ENCODE results near the gene CACNG8. TPM values are rescaled to one million over a fixed set of nuclear protein-coding genes. Genes with fewer than 3 reads are reported as not detected.

Gene CACNG8
- total RNA-seq, 2 donors from 2014 or later: 0.48 to 4.8 TPM

DNA sequence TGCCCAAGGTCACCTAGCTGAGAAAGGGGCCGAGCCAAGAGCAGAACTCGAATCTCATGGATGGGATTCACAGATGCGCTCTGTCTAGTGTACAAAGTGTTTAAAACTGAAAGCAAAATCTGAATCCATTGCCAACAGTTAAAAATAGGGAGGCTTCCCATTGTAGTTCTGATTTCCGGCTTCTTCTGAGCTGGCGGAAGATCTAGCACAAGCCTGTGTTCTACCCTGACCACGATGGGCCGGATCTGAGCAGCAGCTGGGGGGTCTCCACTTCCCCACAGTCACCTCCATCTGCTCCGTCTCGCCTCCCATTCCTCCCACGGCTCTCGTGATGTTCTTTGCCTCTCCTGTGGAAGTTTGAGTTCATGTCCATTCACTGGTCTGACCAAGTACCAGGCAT, 2.4 kb downstream of the CACNG8 start:
- H3K9me3 ChIP-seq (ENCODE audit: control insufficient read depth, low read length): no peaks in the 10 kb centered on the region
- peaks cover 50% of the 10 kb centered on the region for H3K27me3 ChIP-seq (ENCODE audit: control insufficient read depth, insufficient read depth, low read length, poor library complexity, severe bottlenecking)
- peaks cover 12% of the 10 kb centered on the region for H3K4me1 Mint-ChIP-seq
- 94 to 97% methylated on average over 11 of the region's 11 CpGs for WGBS, 2 experiments (ENCODE audit: insufficient coverage in 1 of 2, insufficient read length in 1 of 2)
- no peaks in the 10 kb centered on the region for H3K36me3 Mint-ChIP-seq (ENCODE audit: low read depth)
- no peak for DNase-seq
- peaks cover 71% of the 10 kb centered on the region for H3K27me3 Mint-ChIP-seq (ENCODE audit: insufficient read depth)
- H3K9ac ChIP-seq (ENCODE audit: extremely low read depth, low read length, poor library complexity, severe bottlenecking): no peak overlapping the region
- no peak overlapping the region for H3K27ac ChIP-seq (ENCODE audit: low read depth, low read length)
- H3K27ac Mint-ChIP-seq: no peak overlapping the region
- no peaks in the 10 kb centered on the region for H3K4me1 ChIP-seq (ENCODE audit: control insufficient read depth, insufficient read depth, low read length)
- no peaks in the 10 kb centered on the region for H3K9me3 Mint-ChIP-seq
- no peak overlapping the region for H3K4me3 ChIP-seq (ENCODE audit: low read length)
- TF ChIP-seq, protein P1, sequence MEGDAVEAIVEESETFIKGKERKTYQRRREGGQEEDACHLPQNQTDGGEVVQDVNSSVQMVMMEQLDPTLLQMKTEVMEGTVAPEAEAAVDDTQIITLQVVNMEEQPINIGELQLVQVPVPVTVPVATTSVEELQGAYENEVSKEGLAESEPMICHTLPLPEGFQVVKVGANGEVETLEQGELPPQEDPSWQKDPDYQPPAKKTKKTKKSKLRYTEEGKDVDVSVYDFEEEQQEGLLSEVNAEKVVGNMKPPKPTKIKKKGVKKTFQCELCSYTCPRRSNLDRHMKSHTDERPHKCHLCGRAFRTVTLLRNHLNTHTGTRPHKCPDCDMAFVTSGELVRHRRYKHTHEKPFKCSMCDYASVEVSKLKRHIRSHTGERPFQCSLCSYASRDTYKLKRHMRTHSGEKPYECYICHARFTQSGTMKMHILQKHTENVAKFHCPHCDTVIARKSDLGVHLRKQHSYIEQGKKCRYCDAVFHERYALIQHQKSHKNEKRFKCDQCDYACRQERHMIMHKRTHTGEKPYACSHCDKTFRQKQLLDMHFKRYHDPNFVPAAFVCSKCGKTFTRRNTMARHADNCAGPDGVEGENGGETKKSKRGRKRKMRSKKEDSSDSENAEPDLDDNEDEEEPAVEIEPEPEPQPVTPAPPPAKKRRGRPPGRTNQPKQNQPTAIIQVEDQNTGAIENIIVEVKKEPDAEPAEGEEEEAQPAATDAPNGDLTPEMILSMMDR (conservative IDR thresholded peaks at IDR 0.05): no peak
- no peaks in the 10 kb centered on the region for H3K36me3 ChIP-seq (ENCODE audit: control insufficient read depth, insufficient read depth, low read length)
- no peak overlapping the region for H3K4me3 Mint-ChIP-seq

DNA sequence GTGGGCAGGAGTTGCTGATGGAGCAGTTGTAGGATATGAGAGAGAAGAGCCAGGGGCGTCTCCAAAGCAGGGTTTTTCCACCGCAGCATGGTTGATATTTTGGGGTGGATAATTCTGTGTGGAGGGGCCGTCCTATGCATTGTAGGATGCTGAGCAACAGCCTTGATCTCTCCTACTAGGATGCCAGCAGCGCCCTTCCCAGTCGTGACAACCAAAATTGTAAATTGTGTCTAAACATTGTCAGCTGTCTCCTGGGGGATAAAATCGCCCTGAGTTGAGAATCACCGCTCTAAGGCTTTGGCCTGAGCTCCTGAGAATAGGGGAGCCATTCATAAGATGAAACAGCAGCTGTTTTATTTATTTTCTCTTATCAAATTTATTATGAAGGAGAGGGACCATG, 4.2 kb downstream of the CACNG8 start:
- no peak overlapping the region for H3K4me3 Mint-ChIP-seq
- WGBS, 2 experiments (ENCODE audit: insufficient coverage in 1 of 2, insufficient read length in 1 of 2): 90 to 100% methylated on average over 2 to 7 of the region's 7 CpGs
- Histone ChIP-seq H3K27ac (ENCODE audit: low read depth, low read length) (no peak overlapping the region), H3K9me3 (ENCODE audit: control insufficient read depth, low read length) (no peaks in the 10 kb centered on the region), H3K36me3 (ENCODE audit: control insufficient read depth, insufficient read depth, low read length) (no peaks in the 10 kb centered on the region), H3K27me3 (ENCODE audit: control insufficient read depth, insufficient read depth, low read length, poor library complexity, severe bottlenecking) (peaks cover 32% of the 10 kb centered on the region), H3K4me3 (ENCODE audit: low read length) (no peak overlapping the region), H3K4me1 (ENCODE audit: control insufficient read depth, insufficient read depth, low read length) (no peaks in the 10 kb centered on the region), H3K9ac (ENCODE audit: extremely low read depth, low read length, poor library complexity, severe bottlenecking) (no peak overlapping the region)
- DNase-seq: no peak
- TF ChIP-seq, protein P1 (conservative IDR thresholded peaks at IDR 0.05): no peak
- H3K27ac Mint-ChIP-seq: no peak overlapping the region
- no peaks in the 10 kb centered on the region for H3K9me3 Mint-ChIP-seq
- H3K4me1 Mint-ChIP-seq: peaks cover 2% of the 10 kb centered on the region
- no peaks in the 10 kb centered on the region for H3K36me3 Mint-ChIP-seq (ENCODE audit: low read depth)
- peaks cover 52% of the 10 kb centered on the region for H3K27me3 Mint-ChIP-seq (ENCODE audit: insufficient read depth)

- no peaks in the 10 kb centered on the region for H3K9me3 ChIP-seq (ENCODE audit: control insufficient read depth, low read length)
- no peaks in the 10 kb centered on the region for H3K36me3 ChIP-seq (ENCODE audit: control insufficient read depth, insufficient read depth, low read length)
- 94 to 100% methylated on average over 4 to 6 of the region's 6 CpGs for WGBS, 2 experiments (ENCODE audit: insufficient coverage in 1 of 2, insufficient read length in 1 of 2)
- TF ChIP-seq, protein P1 (conservative IDR thresholded peaks at IDR 0.05): no peak
- H3K4me1 Mint-ChIP-seq: no peaks in the 10 kb centered on the region
- peaks cover 50% of the 10 kb centered on the region for H3K27me3 Mint-ChIP-seq (ENCODE audit: insufficient read depth)
- H3K4me3 Mint-ChIP-seq: no peak overlapping the region
- no peak overlapping the region for H3K9ac ChIP-seq (ENCODE audit: extremely low read depth, low read length, poor library complexity, severe bottlenecking)
- no peak overlapping the region for H3K27ac Mint-ChIP-seq
- no peaks in the 10 kb centered on the region for H3K9me3 Mint-ChIP-seq
- H3K4me1 ChIP-seq (ENCODE audit: control insufficient read depth, insufficient read depth, low read length): no peaks in the 10 kb centered on the region
- H3K4me3 ChIP-seq (ENCODE audit: low read length): no peak overlapping the region
- H3K27ac ChIP-seq (ENCODE audit: low read depth, low read length): no peak overlapping the region
- DNase-seq: no peak
- H3K36me3 Mint-ChIP-seq (ENCODE audit: low read depth): no peaks in the 10 kb centered on the region
- peaks cover 12% of the 10 kb centered on the region for H3K27me3 ChIP-seq (ENCODE audit: control insufficient read depth, insufficient read depth, low read length, poor library complexity, severe bottlenecking)
Observed at GRCh38 chr19:53969366-53969765, 6.6 kb downstream of the CACNG8 start.
